HG03159 (cell line): Measurements from ENCODE around the gene FRRS1.

Experiments
- ATAC-seq: cut with Tn5 transposase; IDR thresholded peaks from one replicate; pipeline ENCODE4 v1.9.1; 2021; ENCODE audit warnings: mild to moderate bottlenecking, moderate library complexity; ENCODE audit not compliant: unreplicated experiment

Gene FRRS1

DNA sequence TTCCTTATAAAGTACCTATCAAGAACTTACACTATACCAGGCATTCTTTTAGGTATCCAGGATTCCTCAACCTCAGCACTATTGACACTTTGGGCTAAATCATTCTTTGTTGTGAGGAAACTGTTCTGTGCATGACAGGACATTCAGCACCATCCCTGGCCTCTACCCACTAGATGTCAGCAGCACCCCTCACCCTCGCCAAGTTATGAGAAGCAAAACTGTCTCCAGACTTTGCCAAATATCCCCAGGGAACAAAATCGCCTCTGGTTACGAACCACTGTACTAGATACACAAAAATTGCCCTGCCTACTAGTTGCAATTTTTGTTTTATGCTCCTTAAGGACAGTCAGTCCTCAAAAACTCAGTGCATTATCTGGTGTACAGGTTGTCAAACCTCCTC is 84.9 kb downstream of the FRRS1 start:
- ATAC-seq, result no peak

DNA sequence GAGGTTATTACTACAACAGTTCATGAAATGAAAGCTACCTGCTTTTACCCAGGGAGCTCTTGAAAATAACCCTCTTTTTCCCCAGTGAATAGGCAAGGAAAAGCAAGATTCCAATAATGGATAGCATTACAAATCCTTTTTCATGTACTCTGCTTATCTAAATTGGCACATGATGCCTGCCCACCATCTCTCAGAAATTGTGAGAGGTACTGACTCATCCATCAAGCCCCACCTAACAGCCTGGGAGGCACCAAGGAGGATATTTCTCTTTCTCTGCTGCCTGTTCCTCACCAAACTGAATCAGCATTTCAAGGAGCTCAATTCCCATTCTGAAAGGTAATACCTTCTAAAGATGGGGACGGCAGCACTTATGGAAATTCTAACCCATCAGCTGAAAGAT is 86.2 kb downstream of the FRRS1 start:
- no peak for ATAC-seq

DNA sequence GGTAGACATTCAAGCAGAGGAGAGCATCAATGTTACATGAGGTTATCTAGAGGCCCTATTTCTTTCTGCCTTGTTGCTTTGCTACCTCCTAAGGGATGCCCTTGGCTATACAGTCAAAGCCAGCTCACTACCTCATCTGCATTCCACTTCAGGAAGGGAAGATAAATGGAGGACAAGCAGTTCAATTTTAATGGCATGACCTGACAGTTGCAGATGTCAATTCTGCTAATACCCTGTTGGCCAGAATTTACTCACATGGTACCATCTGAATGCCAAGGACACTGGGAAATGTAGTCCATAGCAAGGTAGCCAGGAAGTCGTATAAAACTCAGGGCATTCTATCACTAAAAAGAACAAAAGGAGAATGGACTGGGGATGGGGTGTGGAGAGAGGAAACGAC is 89.0 kb downstream of the FRRS1 start:
- ATAC-seq, result no peak

DNA sequence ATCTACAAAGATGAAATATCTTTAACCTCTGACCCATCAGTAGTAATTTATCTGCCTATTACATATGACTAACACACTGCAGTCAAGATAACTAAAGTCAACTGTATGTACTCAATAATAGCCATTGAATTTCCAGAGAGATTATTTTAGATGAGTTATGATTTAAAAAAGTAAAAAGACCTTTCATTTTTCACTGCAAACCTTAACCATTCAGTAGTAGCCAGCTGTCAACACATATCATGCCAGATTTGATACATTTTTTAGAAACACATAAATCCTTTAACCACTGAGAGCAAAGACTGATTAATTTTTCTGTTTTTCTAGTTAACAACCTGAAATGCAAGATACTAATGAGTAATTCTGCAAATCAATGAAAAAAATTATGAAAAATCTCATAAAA is 89.6 kb downstream of the FRRS1 start:
- ATAC-seq, result no peak

DNA sequence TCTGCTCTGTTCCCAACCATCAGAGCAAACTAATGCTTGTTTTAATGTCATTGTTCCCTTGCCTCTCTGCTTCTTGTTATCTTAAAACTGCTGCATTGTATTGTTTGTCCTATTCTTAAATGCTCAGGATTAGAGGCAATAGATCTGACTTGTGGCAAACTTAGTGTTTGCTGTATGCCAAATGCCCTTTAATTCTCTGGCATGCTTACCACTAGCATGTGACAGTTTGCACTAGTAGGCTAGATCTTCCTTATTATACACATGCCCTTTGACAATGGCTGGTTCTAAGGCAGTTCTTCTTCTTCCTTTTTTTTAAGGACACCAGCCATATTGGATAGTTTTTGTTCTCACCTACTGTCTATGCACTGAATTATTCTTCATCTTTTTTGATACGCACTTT is 90.4 kb downstream of the FRRS1 start:
- ATAC-seq, result no peak

DNA sequence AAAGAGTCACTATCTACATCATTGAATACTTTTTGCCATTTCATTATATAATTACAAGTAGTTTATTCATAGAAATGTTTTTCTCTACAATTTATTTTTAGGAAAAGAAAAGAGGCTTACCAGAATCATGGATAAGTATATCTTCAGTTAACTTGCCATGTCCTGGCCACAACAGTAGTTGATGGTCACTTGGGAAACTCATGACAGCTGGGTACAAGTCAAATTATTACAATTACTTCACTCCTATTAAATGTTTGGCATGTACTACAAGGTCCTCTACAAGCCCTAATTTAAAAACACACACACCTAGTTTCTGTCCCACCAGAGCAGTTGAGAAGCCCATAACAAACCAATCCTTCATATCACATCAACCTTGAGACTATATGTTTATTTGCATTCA is 91.1 kb downstream of the FRRS1 start:
- no peak for ATAC-seq

DNA sequence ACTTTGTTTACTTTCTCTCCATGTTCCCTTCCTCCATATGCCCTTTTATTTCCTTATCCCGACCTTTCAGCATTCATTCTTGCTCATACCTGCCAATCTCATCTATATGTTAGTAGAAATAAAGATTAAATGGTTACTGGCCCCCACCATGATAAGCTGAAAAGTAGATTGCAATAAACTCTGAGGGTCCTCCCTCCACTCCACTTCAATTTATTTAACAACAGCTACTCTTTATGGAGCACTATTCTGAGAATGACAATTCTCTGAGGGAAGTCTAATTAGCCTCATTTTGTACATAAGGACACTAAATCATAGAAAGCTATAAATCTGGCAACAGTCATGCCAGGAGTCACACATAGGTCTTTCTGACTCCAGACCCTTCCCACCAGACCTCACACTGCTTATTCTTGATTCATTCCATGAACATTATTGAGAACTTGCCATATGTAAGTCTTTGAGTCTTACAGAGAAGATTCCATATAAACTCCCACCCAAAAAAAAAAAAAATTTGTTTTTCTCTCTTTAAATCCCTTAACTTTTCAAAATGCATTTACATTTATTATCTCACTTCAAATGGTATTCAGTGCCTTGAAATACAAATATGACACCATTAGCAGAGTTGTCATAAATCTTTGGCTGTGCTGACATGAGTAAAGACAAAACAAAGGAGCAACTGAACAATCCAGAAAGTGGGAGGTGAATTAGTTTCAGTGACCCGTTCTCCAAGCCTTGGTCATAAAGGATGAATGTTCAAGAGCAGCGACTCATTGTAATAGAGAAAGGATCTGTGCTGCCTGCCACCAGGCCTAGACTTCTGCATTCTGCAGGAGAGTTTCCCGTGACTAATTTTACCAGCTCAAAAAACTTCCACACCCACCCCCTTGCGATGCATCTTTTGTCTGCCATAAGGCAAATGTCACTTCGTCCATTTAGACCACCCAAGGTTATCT is 92.0 kb downstream of the FRRS1 start:
- ATAC-seq, result no peak

DNA sequence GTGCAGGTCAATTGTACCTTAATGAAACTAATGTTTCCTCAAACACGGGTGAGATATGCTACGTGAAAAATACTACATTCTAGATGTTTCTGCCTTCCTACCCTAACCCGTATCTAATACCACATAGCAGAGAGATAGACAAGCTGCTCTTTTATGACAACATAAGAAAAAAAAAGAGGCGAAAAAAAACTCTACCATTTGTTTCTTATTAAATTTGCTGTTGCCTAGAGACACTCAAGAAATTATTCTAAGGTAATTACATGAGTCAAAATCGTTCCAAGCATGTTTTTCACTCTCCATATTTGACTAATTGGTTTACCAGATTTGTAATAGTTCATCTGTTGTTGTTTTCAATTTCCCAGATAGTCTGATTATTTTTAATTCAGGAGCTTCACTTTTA is 93.1 kb downstream of the FRRS1 start:
- no peak for ATAC-seq

DNA sequence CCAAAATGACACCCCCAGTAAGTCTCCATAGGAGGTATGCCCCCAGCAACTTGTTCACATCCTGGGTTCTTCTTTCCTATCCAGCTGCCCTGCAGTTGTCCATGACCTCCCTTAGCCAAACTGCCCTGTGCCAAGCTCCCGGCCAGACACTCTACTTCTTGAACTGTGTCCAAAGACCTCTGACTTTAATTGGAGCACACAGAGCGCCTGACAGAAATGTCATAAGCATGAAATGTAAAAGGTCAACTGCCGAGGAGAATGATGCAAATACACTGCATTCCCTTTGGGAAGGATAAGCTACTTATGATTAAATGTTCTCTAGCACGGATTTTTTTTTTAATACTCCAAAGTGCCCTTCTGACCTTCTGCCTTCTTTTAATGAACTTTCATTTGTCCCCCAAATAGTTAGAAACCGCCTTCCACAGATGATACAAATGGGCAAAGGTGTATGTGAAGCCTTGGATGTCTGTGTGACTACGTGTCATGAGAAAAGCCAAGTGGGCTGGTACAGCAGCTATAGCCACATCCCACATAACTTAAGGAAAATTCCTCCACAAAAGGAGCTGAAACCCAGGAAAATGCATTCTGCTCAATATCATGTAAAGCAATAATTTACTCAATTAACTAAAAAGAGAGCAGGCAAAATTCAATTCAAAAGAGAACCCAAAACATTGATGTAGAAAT is 93.8 kb downstream of the FRRS1 start:
- ATAC-seq, result no peak

DNA sequence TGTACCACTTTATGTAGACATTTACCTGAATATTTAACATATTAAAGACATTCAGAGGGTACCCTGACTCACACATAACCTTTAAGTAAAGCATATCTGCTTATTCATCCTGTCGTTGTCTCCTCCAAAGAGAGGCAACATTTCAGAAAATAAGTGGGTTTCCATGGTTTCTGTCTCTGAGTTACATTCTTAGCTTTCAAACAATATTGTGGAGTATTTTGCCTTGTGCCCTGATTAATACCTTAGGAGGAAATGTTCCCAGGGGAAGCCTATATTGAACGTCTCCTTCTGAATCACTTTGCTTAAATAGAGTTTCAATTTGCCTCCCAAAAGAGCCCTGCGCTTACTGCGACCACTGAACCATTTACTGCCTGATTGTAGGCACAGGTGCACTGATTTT is 94.4 kb downstream of the FRRS1 start:
- ATAC-seq, result no peak

DNA sequence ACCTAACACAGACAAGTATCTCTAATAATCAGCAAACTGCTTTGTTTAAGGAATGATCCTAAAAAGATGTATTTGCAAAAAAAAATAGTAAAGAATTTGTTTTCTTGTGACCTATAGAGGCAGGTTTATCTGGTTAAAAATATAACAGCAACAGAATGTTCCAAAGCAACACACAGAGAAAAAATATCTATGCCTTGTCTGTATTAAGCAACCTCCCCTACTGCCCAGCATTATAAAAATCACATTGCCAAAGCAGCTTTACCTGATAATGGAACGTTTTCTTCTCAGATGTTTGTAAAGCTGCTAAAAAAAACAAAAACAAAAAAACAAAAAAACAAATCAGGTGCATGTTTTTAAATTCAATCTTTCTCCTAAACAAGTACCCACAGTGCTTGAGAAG is 95.9 kb downstream of the FRRS1 start:
- no peak for ATAC-seq

DNA sequence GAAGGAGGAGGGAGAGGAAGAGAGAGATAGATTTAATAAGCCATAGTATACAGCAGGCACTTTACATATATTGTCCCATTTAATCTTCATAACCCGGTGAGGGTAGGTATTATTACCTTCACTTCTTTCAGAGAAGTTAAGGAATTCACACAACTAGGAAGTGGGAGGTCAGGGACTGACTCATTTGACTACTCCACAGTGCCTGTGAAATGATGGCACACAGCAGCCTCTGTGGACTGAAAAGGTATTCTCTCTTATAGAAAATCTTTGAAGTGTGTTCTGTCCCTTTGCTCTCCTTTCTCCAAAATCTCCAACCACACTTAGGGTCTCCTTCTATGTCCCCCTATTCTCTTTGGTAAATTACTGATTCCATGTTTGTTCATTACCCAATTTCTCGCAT is 96.6 kb downstream of the FRRS1 start:
- no peak for ATAC-seq

DNA sequence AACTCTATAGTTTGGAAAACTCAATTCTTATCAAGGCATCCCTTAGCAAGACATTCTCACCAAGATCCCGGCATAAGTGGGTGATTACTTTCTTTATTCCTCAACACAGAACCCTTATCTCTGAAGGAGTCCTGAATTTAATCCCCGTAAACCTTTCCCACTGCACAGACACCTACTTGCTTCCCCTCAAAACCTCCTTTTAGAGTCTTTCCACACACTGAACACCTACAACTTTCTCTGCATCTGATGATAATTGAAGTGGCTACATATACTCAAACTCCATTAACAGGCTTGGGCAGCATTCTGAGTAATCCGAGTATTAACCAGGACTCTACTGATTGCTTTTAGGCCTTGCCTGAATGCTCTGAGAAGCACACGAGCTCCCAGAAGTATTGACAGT is 97.1 kb downstream of the FRRS1 start:
- ATAC-seq, result no peak

DNA sequence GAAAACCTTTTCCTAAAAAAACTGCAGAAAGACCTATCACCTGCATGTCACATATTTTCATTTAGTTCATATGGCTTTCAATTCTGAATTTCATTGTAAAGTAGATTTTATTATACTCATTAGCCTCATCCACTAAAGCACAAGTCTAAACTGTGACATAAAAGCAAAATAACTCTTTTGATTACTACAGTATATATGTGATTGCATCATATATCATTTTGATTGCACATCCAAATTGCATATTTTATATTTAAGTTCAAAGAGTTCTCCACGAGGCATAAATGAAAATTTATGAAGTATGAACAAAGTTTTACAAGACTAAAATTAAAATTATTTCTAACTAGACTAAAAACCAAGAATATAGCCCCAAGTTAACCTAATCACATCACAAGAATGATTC is 101.2 kb downstream of the FRRS1 start:
- no peak for ATAC-seq

DNA sequence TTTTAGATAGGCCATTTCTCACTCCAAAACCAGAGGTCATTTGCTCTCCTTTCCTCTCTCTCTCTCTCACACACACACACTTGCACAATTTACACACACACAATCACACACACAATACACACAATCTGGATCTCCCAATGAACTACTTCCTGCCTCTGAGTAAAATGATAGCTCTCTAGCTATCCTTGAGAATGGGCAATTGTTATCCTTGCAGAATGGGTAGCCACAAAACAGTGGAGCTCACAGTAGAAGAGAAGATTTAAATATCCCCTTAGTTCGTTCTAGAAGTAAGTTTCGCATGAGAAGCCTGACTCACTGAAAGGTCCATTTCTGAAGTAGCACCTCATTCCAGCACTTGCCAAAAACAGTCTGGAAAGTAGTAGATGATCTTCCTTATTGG is 102.9 kb downstream of the FRRS1 start:
- ATAC-seq, result no peak

DNA sequence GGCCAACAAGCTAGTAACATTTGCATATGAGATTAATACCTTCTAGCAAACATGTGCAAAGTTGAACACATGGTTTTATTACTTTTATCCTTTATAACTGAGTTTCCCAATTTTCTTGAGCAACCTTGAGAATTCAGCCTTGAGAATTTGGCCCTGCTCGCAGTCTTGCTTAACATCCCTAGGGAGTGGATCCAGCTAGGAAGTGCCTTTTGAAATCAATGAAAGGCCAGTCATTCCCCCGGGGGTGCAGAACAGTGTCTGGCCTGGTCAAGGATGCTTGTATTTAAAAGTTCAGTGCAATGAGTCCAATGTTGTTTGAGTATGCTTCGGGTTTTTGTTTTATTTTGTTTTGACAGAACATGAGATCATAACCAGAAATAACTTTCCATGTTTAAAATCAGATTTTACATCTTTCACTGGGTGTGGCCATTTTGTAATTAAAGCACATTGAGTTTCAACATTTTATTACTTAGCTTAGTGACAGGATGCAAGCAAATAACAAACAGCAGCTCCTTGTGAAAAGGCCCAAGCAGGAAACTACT is 103.8 kb downstream of the FRRS1 start:
- ATAC-seq, result no peak

DNA sequence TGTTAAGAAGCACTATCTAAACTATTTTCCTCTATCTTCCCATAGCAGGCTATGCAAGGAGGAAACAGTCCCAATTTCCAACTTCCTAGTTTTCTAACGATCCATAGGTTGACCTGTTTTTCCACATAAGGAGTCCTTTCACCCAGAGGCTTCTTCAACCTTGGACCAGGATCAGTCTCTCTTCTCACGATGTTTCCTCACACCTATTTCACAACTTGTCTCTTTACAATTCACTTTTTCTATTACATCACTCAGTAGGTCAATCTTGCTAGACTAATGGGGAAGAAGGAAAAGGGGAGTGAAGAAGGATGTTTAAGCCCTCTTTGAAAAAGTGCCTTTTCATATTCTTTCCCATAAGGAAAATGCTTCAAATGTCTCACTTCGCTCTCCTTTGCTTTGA is 104.7 kb downstream of the FRRS1 start:
- no peak for ATAC-seq

DNA sequence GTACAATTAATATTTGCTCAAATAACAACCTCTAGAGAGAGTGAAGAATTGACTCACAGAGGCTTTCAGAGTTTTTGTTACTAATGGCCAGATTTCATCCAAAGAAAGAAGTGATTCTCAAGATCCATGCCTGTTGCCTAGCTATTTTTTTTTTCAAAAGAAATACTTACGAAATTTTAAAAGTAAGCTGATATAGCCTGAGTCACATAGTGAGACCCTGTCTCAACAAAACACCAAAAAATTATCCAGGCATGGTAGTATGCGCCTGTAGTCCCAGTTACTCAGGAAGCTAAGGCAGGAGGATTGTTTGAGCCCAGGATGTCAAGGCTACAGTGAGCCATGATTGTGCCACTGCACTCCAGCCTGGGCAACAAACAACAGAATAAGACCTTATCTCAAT is 105.9 kb downstream of the FRRS1 start:
- ATAC-seq, result no peak

DNA sequence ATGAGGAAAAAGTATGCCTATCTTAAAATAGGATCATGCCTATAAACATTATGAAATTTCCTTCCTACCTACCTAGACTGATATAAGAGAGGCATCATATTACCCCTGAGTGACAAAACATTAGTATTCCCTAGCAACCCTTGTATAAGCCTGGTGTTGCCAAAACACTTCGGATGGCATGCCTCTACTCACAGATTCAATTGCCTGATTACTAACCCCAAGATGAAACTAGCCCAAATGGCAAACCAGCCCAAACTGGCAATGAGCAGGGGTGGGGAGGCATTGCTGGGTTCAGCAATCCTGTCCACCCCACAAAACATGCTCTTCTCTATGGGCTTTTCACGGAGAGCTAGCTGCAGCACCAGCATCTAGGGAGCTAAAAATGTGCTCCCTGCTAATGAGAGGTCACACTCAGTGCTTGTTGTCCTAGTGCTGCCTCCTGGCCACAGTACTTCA is 106.7 kb downstream of the FRRS1 start:
- ATAC-seq, result no peak
